ENCODE results near the gene NSFL1C.

DNA sequence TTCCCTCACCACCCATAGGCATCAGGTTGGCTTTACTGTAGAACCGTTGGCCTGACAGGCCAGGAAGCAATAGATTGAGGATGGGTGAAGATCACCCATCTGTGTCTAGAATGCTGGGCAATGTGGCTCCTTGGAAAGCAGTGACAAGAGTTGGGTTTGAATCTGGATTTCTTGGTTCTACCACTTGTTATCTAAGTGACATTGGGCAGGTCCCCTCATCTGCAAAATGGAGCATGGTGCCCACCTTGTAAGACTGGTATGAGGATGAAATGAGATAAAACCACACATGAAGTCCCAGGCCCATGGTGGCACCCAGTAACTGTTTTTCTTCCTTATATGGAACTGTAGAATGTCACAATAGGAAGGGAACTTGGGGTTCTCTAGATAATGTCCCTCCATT, 47.2 kb upstream of the NSFL1C start:
- TF ChIP-seq POLR2A (IDR thresholded peaks at IDR 0.05; ENCODE audit: low read depth) (no peak), POLR2AphosphoS5 (IDR thresholded peaks at IDR 0.05) (no peak)
- TF ChIP-seq, protein P1, sequence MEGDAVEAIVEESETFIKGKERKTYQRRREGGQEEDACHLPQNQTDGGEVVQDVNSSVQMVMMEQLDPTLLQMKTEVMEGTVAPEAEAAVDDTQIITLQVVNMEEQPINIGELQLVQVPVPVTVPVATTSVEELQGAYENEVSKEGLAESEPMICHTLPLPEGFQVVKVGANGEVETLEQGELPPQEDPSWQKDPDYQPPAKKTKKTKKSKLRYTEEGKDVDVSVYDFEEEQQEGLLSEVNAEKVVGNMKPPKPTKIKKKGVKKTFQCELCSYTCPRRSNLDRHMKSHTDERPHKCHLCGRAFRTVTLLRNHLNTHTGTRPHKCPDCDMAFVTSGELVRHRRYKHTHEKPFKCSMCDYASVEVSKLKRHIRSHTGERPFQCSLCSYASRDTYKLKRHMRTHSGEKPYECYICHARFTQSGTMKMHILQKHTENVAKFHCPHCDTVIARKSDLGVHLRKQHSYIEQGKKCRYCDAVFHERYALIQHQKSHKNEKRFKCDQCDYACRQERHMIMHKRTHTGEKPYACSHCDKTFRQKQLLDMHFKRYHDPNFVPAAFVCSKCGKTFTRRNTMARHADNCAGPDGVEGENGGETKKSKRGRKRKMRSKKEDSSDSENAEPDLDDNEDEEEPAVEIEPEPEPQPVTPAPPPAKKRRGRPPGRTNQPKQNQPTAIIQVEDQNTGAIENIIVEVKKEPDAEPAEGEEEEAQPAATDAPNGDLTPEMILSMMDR (IDR thresholded peaks at IDR 0.05), result no peak
